OCI-LY1 (cell line): ENCODE results near the gene B4GALT5.

Experiments used
- CTCF ChIP-seq: fragments of 200-600 bp; sonication (generic), shearing (Covaris generic); IDR thresholded peaks from 2 replicates; pipeline ENCODE4 v1.5.1; 2017; ENCODE audit warnings: mild to moderate bottlenecking, antibody characterized with exemption, low read length, moderate library complexity, mixed read lengths
- EZH2 ChIP-seq: fragments of 200-600 bp; sonication (generic), shearing (Covaris generic); IDR thresholded peaks from 2 replicates; pipeline ENCODE4 v1.8.0; 2017; ENCODE audit warnings: borderline replicate concordance, mixed run types, mild to moderate bottlenecking, antibody characterized with exemption, low read length, moderate library complexity, mixed read lengths

- TF ChIP-seq EZH2, result no peak
- no peak for TF ChIP-seq CTCF
These were observed 45.7 kb upstream of the B4GALT5 start for GRCh38 chr20:49759266-49759950.
